ENCODE measurements around the gene P4HA2.

P4HA2 gene

GRCh38 chr5:132267166-132267739 is 39.6 kb upstream of the P4HA2 start:
- no peak overlapping the region for H3K4me3 Mint-ChIP-seq
- peaks cover 5% of the 10 kb centered on the region for H3K4me1 Mint-ChIP-seq
- H3K27ac Mint-ChIP-seq: peak overlapping the region; percentile 20
- H3K27me3 Mint-ChIP-seq: no peaks in the 10 kb centered on the region
- no peaks in the 10 kb centered on the region for H3K9me3 Mint-ChIP-seq
- H3K36me3 Mint-ChIP-seq: no peaks in the 10 kb centered on the region

GRCh38 chr5:132266836-132267160 is 39.1 kb upstream of the P4HA2 start:
- H3K36me3 Mint-ChIP-seq: no peaks in the 10 kb centered on the region
- peaks cover 4% of the 10 kb centered on the region for H3K4me1 Mint-ChIP-seq
- no peak overlapping the region for H3K4me3 Mint-ChIP-seq
- no peaks in the 10 kb centered on the region for H3K9me3 Mint-ChIP-seq
- no peak overlapping the region for H3K27ac Mint-ChIP-seq
- H3K27me3 Mint-ChIP-seq: no peaks in the 10 kb centered on the region

- no peak overlapping the region for H3K27ac Mint-ChIP-seq
Observed at GRCh38 chr5:132266031-132266835, 38.6 kb upstream of the P4HA2 start.

GRCh38 chr5:132265336-132266030 is 37.8 kb upstream of the P4HA2 start:
- H3K4me3 Mint-ChIP-seq: no peak overlapping the region
- H3K27ac Mint-ChIP-seq: no peak overlapping the region
- H3K9me3 Mint-ChIP-seq: no peaks in the 10 kb centered on the region
- no peaks in the 10 kb centered on the region for H3K27me3 Mint-ChIP-seq
- no peaks in the 10 kb centered on the region for H3K36me3 Mint-ChIP-seq
- peaks cover 8% of the 10 kb centered on the region for H3K4me1 Mint-ChIP-seq

More at GRCh38 chr5:132266031-132266835, 38.6 kb upstream of the P4HA2 start:
- no peaks in the 10 kb centered on the region for H3K27me3 Mint-ChIP-seq
- H3K4me1 Mint-ChIP-seq: peaks cover 4% of the 10 kb centered on the region
- H3K9me3 Mint-ChIP-seq: no peaks in the 10 kb centered on the region
- H3K36me3 Mint-ChIP-seq: no peaks in the 10 kb centered on the region
- no peak overlapping the region for H3K4me3 Mint-ChIP-seq

- H3K36me3 Mint-ChIP-seq: no peaks in the 10 kb centered on the region
- H3K27ac Mint-ChIP-seq: no peak overlapping the region
- H3K9me3 Mint-ChIP-seq: no peaks in the 10 kb centered on the region
- H3K4me3 Mint-ChIP-seq: no peak overlapping the region
- peaks cover 13% of the 10 kb centered on the region for H3K4me1 Mint-ChIP-seq
- no peaks in the 10 kb centered on the region for H3K27me3 Mint-ChIP-seq
Observed at GRCh38 chr5:132264546-132265335, 37.1 kb upstream of the P4HA2 start.

- H3K27ac Mint-ChIP-seq: no peak overlapping the region
- no peaks in the 10 kb centered on the region for H3K9me3 Mint-ChIP-seq
- no peaks in the 10 kb centered on the region for H3K36me3 Mint-ChIP-seq
- H3K4me1 Mint-ChIP-seq: peaks cover 13% of the 10 kb centered on the region
- no peaks in the 10 kb centered on the region for H3K27me3 Mint-ChIP-seq
- no peak overlapping the region for H3K4me3 Mint-ChIP-seq
Observed at GRCh38 chr5:132263548-132264261, 36.1 kb upstream of the P4HA2 start.

- no peak overlapping the region for H3K27ac Mint-ChIP-seq
- peaks cover 13% of the 10 kb centered on the region for H3K4me1 Mint-ChIP-seq
- H3K4me3 Mint-ChIP-seq: no peak overlapping the region
- no peaks in the 10 kb centered on the region for H3K36me3 Mint-ChIP-seq
- H3K27me3 Mint-ChIP-seq: peaks cover 3% of the 10 kb centered on the region
- H3K9me3 Mint-ChIP-seq: no peaks in the 10 kb centered on the region
Observed at GRCh38 chr5:132262882-132263547, 35.4 kb upstream of the P4HA2 start.

GRCh38 chr5:132261881-132262845 is 34.5 kb upstream of the P4HA2 start:
- Mint-ChIP-seq H3K4me1 (peaks cover 13% of the 10 kb centered on the region), H3K9me3 (no peaks in the 10 kb centered on the region), H3K27ac (no peak overlapping the region), H3K27me3 (peaks cover 5% of the 10 kb centered on the region), H3K36me3 (no peaks in the 10 kb centered on the region), H3K4me3 (no peak overlapping the region)

GRCh38 chr5:132260714-132261551 is 33.3 kb upstream of the P4HA2 start:
- Mint-ChIP-seq H3K4me1 (peaks cover 13% of the 10 kb centered on the region), H3K4me3 (no peak overlapping the region), H3K27me3 (peaks cover 12% of the 10 kb centered on the region), H3K27ac (no peak overlapping the region), H3K9me3 (no peaks in the 10 kb centered on the region), H3K36me3 (no peaks in the 10 kb centered on the region)

GRCh38 chr5:132260051-132260450 is 32.4 kb upstream of the P4HA2 start:
- peaks cover 14% of the 10 kb centered on the region for H3K27me3 Mint-ChIP-seq
- peaks cover 13% of the 10 kb centered on the region for H3K4me1 Mint-ChIP-seq
- no peaks in the 10 kb centered on the region for H3K36me3 Mint-ChIP-seq
- no peaks in the 10 kb centered on the region for H3K9me3 Mint-ChIP-seq
- no peak overlapping the region for H3K4me3 Mint-ChIP-seq
- H3K27ac Mint-ChIP-seq: peak overlapping the region; percentile 74

- H3K4me1 Mint-ChIP-seq: peaks cover 10% of the 10 kb centered on the region
- no peak overlapping the region for H3K4me3 Mint-ChIP-seq
- no peaks in the 10 kb centered on the region for H3K36me3 Mint-ChIP-seq
- H3K27me3 Mint-ChIP-seq: peaks cover 14% of the 10 kb centered on the region
- no peak overlapping the region for H3K27ac Mint-ChIP-seq
- H3K9me3 Mint-ChIP-seq: no peaks in the 10 kb centered on the region
Observed at GRCh38 chr5:132259069-132259851, 31.6 kb upstream of the P4HA2 start.
